ENCODE data around the gene SLC35E4. TPM values are rescaled to one million over a fixed set of nuclear protein-coding genes. Genes with fewer than 3 reads are reported as not detected.

Gene SLC35E4
- total RNA-seq, 1 experiment from 2014 or later: 5.5 TPM

- Histone ChIP-seq H3K4me1 (ENCODE audit: control insufficient read depth, insufficient read depth, low read length) (no peaks in the 10 kb centered on the region), H3K27ac (ENCODE audit: low read length) (no peak overlapping the region), H3K27me3 (ENCODE audit: control insufficient read depth, insufficient read depth, low read length) (no peaks in the 10 kb centered on the region), H3K36me3 (ENCODE audit: control insufficient read depth, insufficient read depth, low read length) (no peaks in the 10 kb centered on the region), H3K4me3 (ENCODE audit: low read depth in 2 of 2, low read length in 2 of 2) (no peak overlapping the region), H3K9me3 (ENCODE audit: control insufficient read depth, insufficient read depth, low read depth, low read length) (no peaks in the 10 kb centered on the region)
- no peak for DNase-seq (ENCODE audit: low read depth, low spot score)
- intact Hi-C loops (cut with micrococcal nuclease; ENCODE audit: unreplicated experiment): no loop called here
- no peak for ATAC-seq
- no TSS peak for BruUV-seq (replicated peaks)
- CTCF ChIA-PET: no interaction called here
- in situ Hi-C loops (cut with HindIII; ENCODE audit: low pct_unique_long_range_greater_than_20kb, low sequenced_read_pairs): no loop called here
- POLR2A ChIA-PET: no interaction called here
- TF ChIP-seq CTCF (IDR thresholded peaks at IDR 0.05) (no peak), POLR2AphosphoS5 (IDR thresholded peaks at IDR 0.05; ENCODE audit: low read depth, low read length) (no peak), SIN3A (IDR thresholded peaks at IDR 0.05; ENCODE audit: borderline replicate concordance, insufficient read depth, low read depth, low read length) (no peak), REST (IDR thresholded peaks at IDR 0.05; ENCODE audit: insufficient read depth in 1 of 2, low read depth in 2 of 2, low read length in 1 of 2) (no peak)
Measured at GRCh38 chr22:30654361-30654760, 18.8 kb downstream of the SLC35E4 start.

- POLR2A ChIA-PET: interaction anchor here (0.6 kb wide), 1 partner anchor 271 kb away, joined by 4 read pairs; no protein-coding TSS in a partner anchor
- intact Hi-C loops (cut with micrococcal nuclease; ENCODE audit: unreplicated experiment): no loop called here
- Histone ChIP-seq H3K36me3 (ENCODE audit: control insufficient read depth, insufficient read depth, low read length) (no peaks in the 10 kb centered on the region), H3K27ac (ENCODE audit: low read length) (no peak overlapping the region), H3K4me3 (ENCODE audit: low read depth in 2 of 2, low read length in 2 of 2) (no peak overlapping the region), H3K27me3 (ENCODE audit: control insufficient read depth, insufficient read depth, low read length) (no peaks in the 10 kb centered on the region), H3K9me3 (ENCODE audit: control insufficient read depth, insufficient read depth, low read depth, low read length) (no peaks in the 10 kb centered on the region), H3K4me1 (ENCODE audit: control insufficient read depth, insufficient read depth, low read length) (no peaks in the 10 kb centered on the region)
- DNase-seq (ENCODE audit: low read depth, low spot score) (no peak), ATAC-seq (no peak)
- no TSS peak for BruUV-seq (replicated peaks)
- no peak for TF ChIP-seq CTCF (IDR thresholded peaks at IDR 0.05)
- TF ChIP-seq REST (IDR thresholded peaks at IDR 0.05; ENCODE audit: insufficient read depth in 1 of 2, low read depth in 2 of 2, low read length in 1 of 2): no peak
- TF ChIP-seq TCF7L2 (IDR thresholded peaks at IDR 0.05; ENCODE audit: low read depth, low read length): no peak
- no peak for TF ChIP-seq POLR2AphosphoS5 (IDR thresholded peaks at IDR 0.05; ENCODE audit: low read depth, low read length)
- no peak for TF ChIP-seq SIN3A (IDR thresholded peaks at IDR 0.05; ENCODE audit: borderline replicate concordance, insufficient read depth, low read depth, low read length)
- in situ Hi-C loops (cut with HindIII; ENCODE audit: low pct_unique_long_range_greater_than_20kb, low sequenced_read_pairs): no loop called here
- CTCF ChIA-PET: no interaction called here
Measured at GRCh38 chr22:30655532-30655931, 20.0 kb downstream of the SLC35E4 start.
